ENCODE measurements around the gene VWF. TPM values are rescaled to one million over a fixed set of nuclear protein-coding genes. Genes with fewer than 3 reads are reported as not detected.

The VWF gene
- total and polyA plus RNA-seq, 10 of the 15 experiments (the other 5 are each of a cell fraction or from before 2014, with no cell fraction given): 0.08 to 0.23 TPM; not detected in 8

DNA sequence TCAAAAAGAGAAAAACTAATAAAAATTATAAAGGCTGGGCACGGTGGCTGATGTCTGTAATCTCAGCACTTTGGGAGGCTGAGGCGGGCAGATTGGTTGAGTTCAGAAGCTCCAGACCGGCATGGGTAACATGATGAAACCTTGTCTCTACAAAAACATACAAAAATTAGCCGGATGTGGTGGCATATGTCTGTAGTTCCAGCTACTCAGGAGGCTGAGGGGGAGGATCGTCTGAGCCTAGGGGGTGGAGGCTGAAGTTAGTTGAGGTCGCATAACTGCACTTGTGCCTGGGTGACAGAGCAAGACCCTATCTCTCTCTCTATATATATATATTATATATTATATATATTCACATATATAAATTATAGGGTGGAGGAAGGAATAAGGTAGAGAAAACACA is 146.9 kb downstream of the VWF start:
- Histone ChIP-seq H2AFZ (ENCODE audit: control insufficient read depth, low read depth, low read length) (no peak overlapping the region), H3K4me3 (no peak overlapping the region), H3K27ac (ENCODE audit: control insufficient read depth, insufficient read depth) (no peak overlapping the region), H3K4me2 (ENCODE audit: control insufficient read depth, insufficient read depth) (no peak overlapping the region), H3K27me3 (replicated peaks in 1 of 2; ENCODE audit: control insufficient read depth in 2 of 2, insufficient read depth in 2 of 2, low read length in 1 of 2) (peaks cover 1 to 8% of the 10 kb centered on the region in 2 experiments; a peak in 3 of 4 replicates), H3K9ac (ENCODE audit: control insufficient read depth, insufficient read depth, low read length) (no peak overlapping the region), H3K79me2 (ENCODE audit: control insufficient read depth, insufficient read depth, low read length) (no peaks in the 10 kb centered on the region), H3K4me1 (ENCODE audit: control insufficient read depth, insufficient read depth, low read length) (no peaks in the 10 kb centered on the region), H4K20me1 (ENCODE audit: control insufficient read depth, insufficient read depth) (no peaks in the 10 kb centered on the region), H3K36me3 (ENCODE audit: control insufficient read depth in 2 of 2, insufficient read depth in 2 of 2, low read length in 1 of 2) (no peaks in the 10 kb centered on the region), H3K9me3 (replicated peaks; ENCODE audit: control insufficient read depth, insufficient read depth, low read length) (no peaks in the 10 kb centered on the region)
- DNase-seq (ENCODE audit: low read depth, low spot score): no peak
- no peak for ATAC-seq
- intact Hi-C loops (cut with micrococcal nuclease; ENCODE audit: unreplicated experiment) (no loop called here), in situ Hi-C loops (cut with MboI) (no loop called here)
- ChIA-PET CTCF (interaction anchor here (1.1 to 2.1 kb wide), 2 partner anchors 11 kb away, joined by 5 to 7 read pairs; no protein-coding TSS in a partner anchor), RAD21 (ENCODE audit: unreplicated experiment) (no interaction called here), SMC1A (ENCODE audit: uncharacterized antibody, unreplicated experiment) (no interaction called here), POLR2A (no interaction called here)
- FAIRE-seq: no peak
- 32% methylated on average over 6 of the region's 6 CpGs for WGBS (ENCODE audit: insufficient coverage, insufficient replicate concordance, low lambda C conversion rate, missing lambda C conversion rate)
- BruUV-seq (replicated peaks): no TSS peak
- TF ChIP-seq, protein P1, sequence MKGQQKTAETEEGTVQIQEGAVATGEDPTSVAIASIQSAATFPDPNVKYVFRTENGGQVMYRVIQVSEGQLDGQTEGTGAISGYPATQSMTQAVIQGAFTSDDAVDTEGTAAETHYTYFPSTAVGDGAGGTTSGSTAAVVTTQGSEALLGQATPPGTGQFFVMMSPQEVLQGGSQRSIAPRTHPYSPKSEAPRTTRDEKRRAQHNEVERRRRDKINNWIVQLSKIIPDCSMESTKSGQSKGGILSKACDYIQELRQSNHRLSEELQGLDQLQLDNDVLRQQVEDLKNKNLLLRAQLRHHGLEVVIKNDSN (IDR thresholded peaks at IDR 0.05; ENCODE audit: borderline replicate concordance, extremely low read length, insufficient read depth, low read depth, low read length): no peak
- TF ChIP-seq, protein P2, sequence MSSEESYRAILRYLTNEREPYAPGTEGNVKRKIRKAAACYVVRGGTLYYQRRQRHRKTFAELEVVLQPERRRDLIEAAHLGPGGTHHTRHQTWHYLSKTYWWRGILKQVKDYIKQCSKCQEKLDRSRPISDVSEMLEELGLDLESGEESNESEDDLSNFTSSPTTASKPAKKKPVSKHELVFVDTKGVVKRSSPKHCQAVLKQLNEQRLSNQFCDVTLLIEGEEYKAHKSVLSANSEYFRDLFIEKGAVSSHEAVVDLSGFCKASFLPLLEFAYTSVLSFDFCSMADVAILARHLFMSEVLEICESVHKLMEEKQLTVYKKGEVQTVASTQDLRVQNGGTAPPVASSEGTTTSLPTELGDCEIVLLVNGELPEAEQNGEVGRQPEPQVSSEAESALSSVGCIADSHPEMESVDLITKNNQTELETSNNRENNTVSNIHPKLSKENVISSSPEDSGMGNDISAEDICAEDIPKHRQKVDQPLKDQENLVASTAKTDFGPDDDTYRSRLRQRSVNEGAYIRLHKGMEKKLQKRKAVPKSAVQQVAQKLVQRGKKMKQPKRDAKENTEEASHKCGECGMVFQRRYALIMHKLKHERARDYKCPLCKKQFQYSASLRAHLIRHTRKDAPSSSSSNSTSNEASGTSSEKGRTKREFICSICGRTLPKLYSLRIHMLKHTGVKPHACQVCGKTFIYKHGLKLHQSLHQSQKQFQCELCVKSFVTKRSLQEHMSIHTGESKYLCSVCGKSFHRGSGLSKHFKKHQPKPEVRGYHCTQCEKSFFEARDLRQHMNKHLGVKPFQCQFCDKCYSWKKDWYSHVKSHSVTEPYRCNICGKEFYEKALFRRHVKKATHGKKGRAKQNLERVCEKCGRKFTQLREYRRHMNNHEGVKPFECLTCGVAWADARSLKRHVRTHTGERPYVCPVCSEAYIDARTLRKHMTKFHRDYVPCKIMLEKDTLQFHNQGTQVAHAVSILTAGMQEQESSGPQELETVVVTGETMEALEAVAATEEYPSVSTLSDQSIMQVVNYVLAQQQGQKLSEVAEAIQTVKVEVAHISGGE (CRISPR knock-in tag; IDR thresholded peaks at IDR 0.05): no peak
- TF ChIP-seq GABPA (IDR thresholded peaks at IDR 0.05; ENCODE audit: low read depth) (no peak), IKZF1 (conservative IDR thresholded peaks at IDR 0.05) (no peak), SMAD1 (IDR thresholded peaks at IDR 0.05; ENCODE audit: low read depth, partially characterized antibody) (no peak), MXI1 (IDR thresholded peaks at IDR 0.05; ENCODE audit: low read depth, low read length) (no peak), CBX3 (IDR thresholded peaks at IDR 0.05; ENCODE audit: borderline replicate concordance, low read depth) (no peak), NBN (IDR thresholded peaks at IDR 0.05) (no peak), STAT1 (conservative IDR thresholded peaks at IDR 0.05) (no peak), EP300 (IDR thresholded peaks at IDR 0.05; ENCODE audit: borderline replicate concordance in 1 of 2, control insufficient read depth in 1 of 2, low read depth in 2 of 2, low read length in 2 of 2) (no peak), PML (IDR thresholded peaks at IDR 0.05; ENCODE audit: low read length) (no peak)
- TF ChIP-seq, protein P3, sequence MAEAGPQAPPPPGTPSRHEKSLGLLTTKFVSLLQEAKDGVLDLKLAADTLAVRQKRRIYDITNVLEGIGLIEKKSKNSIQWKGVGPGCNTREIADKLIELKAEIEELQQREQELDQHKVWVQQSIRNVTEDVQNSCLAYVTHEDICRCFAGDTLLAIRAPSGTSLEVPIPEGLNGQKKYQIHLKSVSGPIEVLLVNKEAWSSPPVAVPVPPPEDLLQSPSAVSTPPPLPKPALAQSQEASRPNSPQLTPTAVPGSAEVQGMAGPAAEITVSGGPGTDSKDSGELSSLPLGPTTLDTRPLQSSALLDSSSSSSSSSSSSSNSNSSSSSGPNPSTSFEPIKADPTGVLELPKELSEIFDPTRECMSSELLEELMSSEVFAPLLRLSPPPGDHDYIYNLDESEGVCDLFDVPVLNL (IDR thresholded peaks at IDR 0.05; ENCODE audit: low read depth, low read length): no peak
- TF ChIP-seq, protein P4, sequence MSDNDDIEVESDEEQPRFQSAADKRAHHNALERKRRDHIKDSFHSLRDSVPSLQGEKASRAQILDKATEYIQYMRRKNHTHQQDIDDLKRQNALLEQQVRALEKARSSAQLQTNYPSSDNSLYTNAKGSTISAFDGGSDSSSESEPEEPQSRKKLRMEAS (IDR thresholded peaks at IDR 0.05; ENCODE audit: low read depth, low read length): no peak
- TF ChIP-seq, protein P5, sequence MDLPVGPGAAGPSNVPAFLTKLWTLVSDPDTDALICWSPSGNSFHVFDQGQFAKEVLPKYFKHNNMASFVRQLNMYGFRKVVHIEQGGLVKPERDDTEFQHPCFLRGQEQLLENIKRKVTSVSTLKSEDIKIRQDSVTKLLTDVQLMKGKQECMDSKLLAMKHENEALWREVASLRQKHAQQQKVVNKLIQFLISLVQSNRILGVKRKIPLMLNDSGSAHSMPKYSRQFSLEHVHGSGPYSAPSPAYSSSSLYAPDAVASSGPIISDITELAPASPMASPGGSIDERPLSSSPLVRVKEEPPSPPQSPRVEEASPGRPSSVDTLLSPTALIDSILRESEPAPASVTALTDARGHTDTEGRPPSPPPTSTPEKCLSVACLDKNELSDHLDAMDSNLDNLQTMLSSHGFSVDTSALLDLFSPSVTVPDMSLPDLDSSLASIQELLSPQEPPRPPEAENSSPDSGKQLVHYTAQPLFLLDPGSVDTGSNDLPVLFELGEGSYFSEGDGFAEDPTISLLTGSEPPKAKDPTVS (IDR thresholded peaks at IDR 0.05; ENCODE audit: low read depth, low read length): no peak
